A549 (cell line): ENCODE data around the gene GDAP2. TPM values are rescaled to one million over a fixed set of nuclear protein-coding genes. Genes with fewer than 3 reads are reported as not detected.

Experiments used
- ATAC-seq, 2 experiments: fragments of 200-7000 bp in 1 of 2; fragments of >200 bp in 1 of 2; cut with Nextera tagmentation in 1 of 2; cut with Tn5 transposase in 1 of 2; 3 replicates each; pipeline versions ENCODE4 v1.8.0 to v1.9.1; 2018 to 2020; ENCODE audit warnings: mild to moderate bottlenecking in 1 of 2, moderate library complexity in 1 of 2
- CTCF ChIA-PET: fragments of 300-600 bp; sonication (Branson Sonifier 250); formaldehyde crosslinking; extraction: SDS; loops from one replicate; lab custom pipeline; 2021; ENCODE audit warnings: antibody characterized with exemption, inconsistent platforms; lab: Yijun Ruan, JAX
- POLR2A ChIA-PET: fragments of 350-600 bp; formaldehyde crosslinking; extraction: SDS; loops from one replicate; lab custom pipeline; 2021; ENCODE audit warnings: antibody characterized with exemption, inconsistent platforms; lab: Yijun Ruan, JAX
- DNase-seq, 2 experiments: peaks; one replicate each; pipeline versions ENCODE4 v3.0.0 to v3.0.0-alpha.2; 2011 to 2016; ENCODE audit warnings: low read depth in 1 of 2, low spot score in 1 of 2
- FAIRE-seq: peaks from 2 replicates; lab custom pipeline; 2011; peaks lifted over from hg19 to GRCh38; lab: Jason Lieb, UNC
- H3K27ac ChIP-seq, 2 experiments: fragments of >200 bp; sonication (Bioruptor Twin); formaldehyde crosslinking; 3 replicates each; pipeline ENCODE4 v1.5.1; 2016 to 2017
- H3K4me1 ChIP-seq: fragments of >200 bp; sonication (Bioruptor Twin); formaldehyde crosslinking; 3 replicates; pipeline ENCODE4 v1.6.1; 2016
- H3K4me2 ChIP-seq: fragments of >200 bp; sonication (Bioruptor Twin); formaldehyde crosslinking; 3 replicates; pipeline ENCODE4 v1.6.1; 2016
- H3K4me3 ChIP-seq: fragments of >200 bp; sonication (Bioruptor Twin); formaldehyde crosslinking; 3 replicates; pipeline ENCODE4 v1.5.1; 2016
- H3K9me3 ChIP-seq: fragments of >200 bp; sonication (Bioruptor Twin); formaldehyde crosslinking; 3 replicates; pipeline ENCODE4 v1.6.1; 2016
- BHLHE40 ChIP-seq: IDR thresholded peaks from 2 replicates; pipeline ENCODE4 v1.6.1; 2012; ENCODE audit warnings: low read depth, low read length, inconsistent platforms
- CBX2 ChIP-seq: fragments of 200-600 bp; sonication (generic); IDR thresholded peaks from 2 replicates; pipeline ENCODE4 v1.6.1; 2016; ENCODE audit warnings: low read depth, mild to moderate bottlenecking, borderline replicate concordance
- EHF ChIP-seq: fragments of 250-450 bp; sonication (Bioruptor Pico); IDR thresholded peaks from 2 replicates; pipeline ENCODE4 v1.5.0; 2020; ENCODE audit warnings: mild to moderate bottlenecking
- EHMT2 ChIP-seq: fragments of 200-600 bp; sonication (generic); IDR thresholded peaks from 2 replicates; pipeline ENCODE4 v1.6.1; 2016; ENCODE audit warnings: antibody characterized with exemption, low read depth, mild to moderate bottlenecking, moderate library complexity
- EP300 ChIP-seq, 2 experiments: fragments of >200 bp; sonication (Bioruptor Twin); formaldehyde crosslinking; IDR thresholded peaks; 2 replicates in 1 of 2; 3 replicates in 1 of 2; pipeline ENCODE4 v1.6.1; 2016 to 2017
- FOSL2 ChIP-seq, 2 experiments: fragments of 450-650 bp in 1 of 2; fragments of >200 bp in 1 of 2; sonication (Bioruptor Twin) in 1 of 2; formaldehyde crosslinking; IDR thresholded peaks; 2 replicates each; pipeline versions ENCODE4 v1.5.0 to v1.6.1; 2016 to 2020; ENCODE audit warnings: mild to moderate bottlenecking in 1 of 2, moderate library complexity in 1 of 2
- FOXS1 ChIP-seq: fragments of 250-450 bp; sonication (Bioruptor Pico); IDR thresholded peaks from 2 replicates; pipeline ENCODE4 v1.5.0; 2020; ENCODE audit warnings: mild to moderate bottlenecking, moderate library complexity
- GATA3 ChIP-seq: IDR thresholded peaks from 2 replicates; pipeline ENCODE4 v1.6.1; 2012; ENCODE audit warnings: borderline replicate concordance
- HDAC2 ChIP-seq: fragments of 200-600 bp; sonication (generic); IDR thresholded peaks from 2 replicates; pipeline ENCODE4 v1.6.1; 2016
- HEYL ChIP-seq: fragments of 250-450 bp; sonication (Bioruptor Pico); IDR thresholded peaks from 2 replicates; pipeline ENCODE4 v1.8.0; 2021; ENCODE audit warnings: mild to moderate bottlenecking, moderate library complexity
- HOXB13 ChIP-seq: fragments of 250-450 bp; sonication (Bioruptor Pico); IDR thresholded peaks from 2 replicates; pipeline ENCODE4 v1.5.0; 2020; ENCODE audit warnings: low read depth, mild to moderate bottlenecking, moderate library complexity
- JUN ChIP-seq, 2 experiments: fragments of >200 bp; sonication (Bioruptor Twin); formaldehyde crosslinking; IDR thresholded peaks; 2 replicates in 1 of 2; 3 replicates in 1 of 2; pipeline ENCODE4 v1.6.1; 2016 to 2017
- KDM1A ChIP-seq: fragments of 200-600 bp; sonication (generic); IDR thresholded peaks from 2 replicates; pipeline ENCODE4 v1.6.1; 2016; ENCODE audit warnings: low read depth, mild to moderate bottlenecking
- MYC ChIP-seq: IDR thresholded peaks from 2 replicates; pipeline ENCODE4 v1.6.1; 2012; ENCODE audit warnings: mild to moderate bottlenecking, inconsistent platforms, low read length, improper control_type of control experiment, borderline replicate concordance
- PHF8 ChIP-seq: fragments of 200-600 bp; sonication (generic); IDR thresholded peaks from 2 replicates; pipeline ENCODE4 v1.6.1; 2016; ENCODE audit warnings: low read depth, mild to moderate bottlenecking, antibody characterized with exemption, moderate library complexity, borderline replicate concordance
- POLR2A ChIP-seq: IDR thresholded peaks from 2 replicates; pipeline ENCODE4 v1.6.1; 2012; ENCODE audit warnings: mild to moderate bottlenecking, low read length
- POLR2AphosphoS2 ChIP-seq: conservative IDR thresholded peaks from 2 replicates; pipeline ENCODE4 v1.6.1; 2012; ENCODE audit warnings: low read length, improper control_type of control experiment, inconsistent platforms
- RARB ChIP-seq: fragments of 250-450 bp; sonication (Bioruptor Pico); IDR thresholded peaks from 2 replicates; pipeline ENCODE4 v1.8.0; 2021; ENCODE audit warnings: mild to moderate bottlenecking, moderate library complexity
- RCOR1 ChIP-seq: fragments of 150-350 bp; IDR thresholded peaks from 2 replicates; pipeline ENCODE4 v1.6.1; 2014; ENCODE audit warnings: antibody characterized with exemption, low read length, low read depth
- SMC3 ChIP-seq: fragments of >200 bp; sonication (Bioruptor Twin); formaldehyde crosslinking; IDR thresholded peaks from 3 replicates; pipeline ENCODE4 v1.6.1; 2018; ENCODE audit warnings: inconsistent platforms
- SREBF2 ChIP-seq: fragments of 450-650 bp; IDR thresholded peaks from 2 replicates; pipeline ENCODE4 v1.6.1; 2014; ENCODE audit warnings: mild to moderate bottlenecking, moderate library complexity
- ZC3H11A ChIP-seq: fragments of 450-650 bp; IDR thresholded peaks from 2 replicates; pipeline ENCODE4 v1.6.1; 2014; ENCODE audit warnings: antibody characterized with exemption, mild to moderate bottlenecking
- ZFP36 ChIP-seq: fragments of 450-650 bp; IDR thresholded peaks from 2 replicates; pipeline ENCODE4 v1.6.1; 2014; ENCODE audit warnings: borderline replicate concordance; ENCODE audit not compliant: partially characterized antibody
- WGBS: methylation state at CpG from one replicate; pipeline ENCODE4 v1.1.6; 2017; ENCODE audit errors: missing lambda C conversion rate; 5-methylcytosine and 5-hydroxymethylcytosine counted together
- polyA plus RNA-seq, 4 experiments: library from polyadenylated mRNA; depleted of rRNA in 3 of 4; stranded (reverse); fragments of >200 nt; fragmentation: RNase III in 1 of 4; extraction: RNeasy Plus Mini Kit Qiagen cat#74134 plus additional on column Dnase treatment in 1 of 4; gene quantifications; 2 replicates in 3 of 4; 3 replicates in 1 of 4; pipeline ENCODE4 v1.2.3, GENCODE V29; 2011 to 2017
- TF ChIP-seq, protein P1 (sequence below): fragments of >200 bp; sonication (Bioruptor Twin); formaldehyde crosslinking; IDR thresholded peaks from 3 replicates; pipeline ENCODE4 v1.6.1; 2016
- TF ChIP-seq, protein P2 (sequence below): IDR thresholded peaks from 2 replicates; pipeline ENCODE4 v1.6.1; 2012
- TF ChIP-seq, protein P3 (sequence below): fragments of 450-650 bp; IDR thresholded peaks from 2 replicates; pipeline ENCODE4 v1.6.1; 2014; ENCODE audit warnings: antibody characterized with exemption
- TF ChIP-seq, protein P4 (sequence below): fragments of 250-450 bp; sonication (Bioruptor Pico); IDR thresholded peaks from 2 replicates; pipeline ENCODE4 v1.5.0; 2021; ENCODE audit warnings: mild to moderate bottlenecking, moderate library complexity, borderline replicate concordance

Gene GDAP2
- polyA plus RNA-seq, 2 of the 4 experiments (the other 2 are of a cell fraction): 6.7 to 21.2 TPM

DNA sequence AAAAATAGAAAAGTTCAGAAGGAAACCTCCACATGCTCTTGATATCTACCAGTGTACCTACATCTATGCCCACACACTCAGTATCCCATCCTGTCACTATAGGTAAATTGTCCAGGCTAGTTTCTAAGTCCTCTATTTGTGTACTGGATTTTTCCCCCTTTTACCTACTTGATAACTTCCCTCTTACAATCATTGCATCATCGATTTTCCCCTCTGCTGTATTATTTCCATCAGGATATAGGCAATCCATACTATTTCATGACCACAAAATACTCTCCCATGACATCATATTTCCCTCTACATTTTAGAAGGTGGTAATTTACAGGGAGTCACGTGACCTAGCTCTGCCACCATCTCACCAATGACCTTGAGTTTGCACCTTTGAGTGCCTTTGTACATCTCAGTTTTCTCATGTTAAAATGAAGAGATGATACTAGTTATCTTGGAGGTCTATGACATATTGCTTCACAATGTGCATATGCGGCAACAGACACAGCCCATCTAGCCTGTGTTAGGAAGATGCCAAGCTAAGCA lies 88.2 kb downstream of the GDAP2 start:
- H3K4me1 ChIP-seq: no peaks in the 10 kb centered on the region; the same call in 2 of the 3 replicates
- FAIRE-seq (no peak), DNase-seq (no peak), ATAC-seq (no peak)
- WGBS: 58% methylated on average over 3 of the region's 3 CpGs
- TF ChIP-seq POLR2A (no peak), FOSL2 (IDR thresholded peaks at IDR 0.05) (no peak), FOSL2 (CRISPR knock-in tag; IDR thresholded peaks at IDR 0.05) (no peak), EHMT2 (no peak), BHLHE40 (no peak), ZFP36 (no peak)
- ChIA-PET POLR2A (no interaction called here), CTCF (no interaction called here)
- no peak overlapping the region for H3K4me3 ChIP-seq
- H3K27ac ChIP-seq: no peak overlapping the region
- no peak overlapping the region for H3K4me2 ChIP-seq
- no peaks in the 10 kb centered on the region for H3K9me3 ChIP-seq

DNA sequence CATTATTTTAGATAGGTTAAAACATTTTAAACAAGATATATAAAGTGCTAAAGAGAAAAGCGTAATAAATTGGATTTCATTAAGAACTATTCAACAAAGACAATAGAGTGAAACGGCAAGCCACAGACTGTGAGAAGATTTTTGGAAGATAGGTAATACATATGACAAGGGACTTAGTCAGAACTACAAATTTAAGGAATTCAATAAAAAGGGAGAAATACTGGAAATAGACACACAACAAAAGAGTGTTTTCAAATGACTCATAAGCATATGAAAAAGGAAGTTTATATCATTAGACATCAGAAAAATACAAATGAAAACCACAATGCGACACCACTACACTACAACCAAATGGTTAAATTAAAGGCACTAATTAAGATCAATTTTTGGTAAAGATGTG lies 90.5 kb downstream of the GDAP2 start:
- H3K4me1 ChIP-seq: no peaks in the 10 kb centered on the region; the same call in 2 of the 3 replicates
- H3K4me2 ChIP-seq: no peak overlapping the region
- FAIRE-seq (no peak), DNase-seq (no peak), ATAC-seq (no peak)
- ChIA-PET POLR2A (no interaction called here), CTCF (no interaction called here)
- no peaks in the 10 kb centered on the region for H3K9me3 ChIP-seq
- H3K27ac ChIP-seq: no peak overlapping the region
- H3K4me3 ChIP-seq: no peak overlapping the region
- WGBS: 76% methylated on average over 3 of the region's 3 CpGs
- TF ChIP-seq POLR2AphosphoS2 (no peak), KDM1A (no peak), MYC (no peak), FOSL2 (IDR thresholded peaks at IDR 0.05) (no peak), FOSL2 (CRISPR knock-in tag; IDR thresholded peaks at IDR 0.05) (no peak), CBX2 (no peak), EP300 (IDR thresholded peaks at IDR 0.05) (no peak), ZC3H11A (no peak), HEYL (CRISPR knock-in tag) (no peak), SREBF2 (no peak)
- TF ChIP-seq, protein P1, sequence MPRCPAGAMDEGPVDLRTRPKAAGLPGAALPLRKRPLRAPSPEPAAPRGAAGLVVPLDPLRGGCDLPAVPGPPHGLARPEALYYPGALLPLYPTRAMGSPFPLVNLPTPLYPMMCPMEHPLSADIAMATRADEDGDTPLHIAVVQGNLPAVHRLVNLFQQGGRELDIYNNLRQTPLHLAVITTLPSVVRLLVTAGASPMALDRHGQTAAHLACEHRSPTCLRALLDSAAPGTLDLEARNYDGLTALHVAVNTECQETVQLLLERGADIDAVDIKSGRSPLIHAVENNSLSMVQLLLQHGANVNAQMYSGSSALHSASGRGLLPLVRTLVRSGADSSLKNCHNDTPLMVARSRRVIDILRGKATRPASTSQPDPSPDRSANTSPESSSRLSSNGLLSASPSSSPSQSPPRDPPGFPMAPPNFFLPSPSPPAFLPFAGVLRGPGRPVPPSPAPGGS: no peak
- TF ChIP-seq, protein P2, sequence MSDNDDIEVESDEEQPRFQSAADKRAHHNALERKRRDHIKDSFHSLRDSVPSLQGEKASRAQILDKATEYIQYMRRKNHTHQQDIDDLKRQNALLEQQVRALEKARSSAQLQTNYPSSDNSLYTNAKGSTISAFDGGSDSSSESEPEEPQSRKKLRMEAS: no peak
- TF ChIP-seq, protein P3, sequence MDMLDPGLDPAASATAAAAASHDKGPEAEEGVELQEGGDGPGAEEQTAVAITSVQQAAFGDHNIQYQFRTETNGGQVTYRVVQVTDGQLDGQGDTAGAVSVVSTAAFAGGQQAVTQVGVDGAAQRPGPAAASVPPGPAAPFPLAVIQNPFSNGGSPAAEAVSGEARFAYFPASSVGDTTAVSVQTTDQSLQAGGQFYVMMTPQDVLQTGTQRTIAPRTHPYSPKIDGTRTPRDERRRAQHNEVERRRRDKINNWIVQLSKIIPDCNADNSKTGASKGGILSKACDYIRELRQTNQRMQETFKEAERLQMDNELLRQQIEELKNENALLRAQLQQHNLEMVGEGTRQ: no peak
- TF ChIP-seq, all 56 proteins: peak for 0

DNA sequence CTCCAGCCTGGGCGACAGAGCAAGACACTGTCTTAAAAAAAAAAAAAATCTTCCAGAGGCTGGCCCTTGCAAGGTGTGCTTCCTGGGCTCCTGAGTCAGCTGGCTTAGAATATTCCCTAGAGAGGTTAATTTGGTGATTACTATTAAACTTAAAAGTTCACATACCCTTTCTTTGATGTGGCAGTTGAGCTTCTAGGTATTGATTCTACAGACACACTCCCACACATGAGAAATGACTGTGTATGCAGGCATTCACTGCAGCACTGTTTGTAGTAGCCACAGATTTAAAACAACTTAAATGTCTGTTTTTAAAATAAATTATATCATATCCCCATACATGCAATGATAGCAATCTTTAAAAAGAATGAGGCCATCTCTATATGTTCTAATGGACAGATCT lies 93.4 kb downstream of the GDAP2 start:
- H3K4me3 ChIP-seq: no peak overlapping the region
- ChIA-PET CTCF (interaction anchor here (0.6 kb wide), 1 partner anchor 1828 kb away, joined by 3 read pairs; no protein-coding TSS in a partner anchor), POLR2A (no interaction called here)
- FAIRE-seq (no peak), ATAC-seq (no peak), DNase-seq (no peak)
- H3K4me2 ChIP-seq: no peak overlapping the region
- no peaks in the 10 kb centered on the region for H3K9me3 ChIP-seq
- no peak overlapping the region for H3K27ac ChIP-seq
- H3K4me1 ChIP-seq: no peaks in the 10 kb centered on the region
- TF ChIP-seq SMC3 (no peak), RARB (CRISPR knock-in tag) (no peak), JUN (IDR thresholded peaks at IDR 0.05) (no peak), ZFP36 (no peak), RCOR1 (no peak), PHF8 (no peak), KDM1A (no peak), HDAC2 (no peak), EHF (no peak), GATA3 (no peak), EP300 (IDR thresholded peaks at IDR 0.05) (no peak), HOXB13 (no peak), FOXS1 (CRISPR knock-in tag) (no peak)
- TF ChIP-seq, protein P4, sequence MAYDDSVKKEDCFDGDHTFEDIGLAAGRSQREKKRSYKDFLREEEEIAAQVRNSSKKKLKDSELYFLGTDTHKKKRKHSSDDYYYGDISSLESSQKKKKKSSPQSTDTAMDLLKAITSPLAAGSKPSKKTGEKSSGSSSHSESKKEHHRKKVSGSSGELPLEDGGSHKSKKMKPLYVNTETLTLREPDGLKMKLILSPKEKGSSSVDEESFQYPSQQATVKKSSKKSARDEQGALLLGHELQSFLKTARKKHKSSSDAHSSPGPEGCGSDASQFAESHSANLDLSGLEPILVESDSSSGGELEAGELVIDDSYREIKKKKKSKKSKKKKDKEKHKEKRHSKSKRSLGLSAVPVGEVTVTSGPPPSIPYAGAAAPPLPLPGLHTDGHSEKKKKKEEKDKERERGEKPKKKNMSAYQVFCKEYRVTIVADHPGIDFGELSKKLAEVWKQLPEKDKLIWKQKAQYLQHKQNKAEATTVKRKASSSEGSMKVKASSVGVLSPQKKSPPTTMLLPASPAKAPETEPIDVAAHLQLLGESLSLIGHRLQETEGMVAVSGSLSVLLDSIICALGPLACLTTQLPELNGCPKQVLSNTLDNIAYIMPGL (CRISPR knock-in tag): no peak
- TF ChIP-seq, protein P1: no peak
- WGBS: 82% methylated on average over 1 of the region's 1 CpG
